Thyroid gland (tissue), 4 donors: ENCODE results near the gene VPS4A.

Experiments
- CTCF ChIP-seq, 6 experiments: fragments of 200-600 bp in 3 of 6; fragments of 450-650 bp in 3 of 6; sonication (generic) in 3 of 6; IDR thresholded peaks; one replicate each; pipeline ENCODE4 v1.5.1; 2016 to 2019; ENCODE audit warnings: antibody characterized with exemption in 6 of 6, mild to moderate bottlenecking in 2 of 6, inconsistent platforms in 1 of 6, moderate library complexity in 1 of 6
- POLR2A ChIP-seq, 2 donors: fragments of 450-650 bp; IDR thresholded peaks; one replicate each; pipeline ENCODE4 v1.6.1; 2017; ENCODE audit warnings: antibody characterized with exemption in 2 of 2, mild to moderate bottlenecking in 2 of 2, moderate library complexity in 1 of 2

GRCh38 chr16:69365901-69366300, 54.8 kb downstream of the VPS4A start:
- no peak for TF ChIP-seq CTCF (IDR thresholded peaks at IDR 0.05)
- no peak for TF ChIP-seq POLR2A (IDR thresholded peaks at IDR 0.05)
